Smooth muscle cell (in vitro differentiated cells): ENCODE measurements around the gene KCNIP4. TPM values are rescaled to one million over a fixed set of nuclear protein-coding genes. Genes with fewer than 3 reads are reported as not detected.

Experiments used
- DNase-seq: peaks from one replicate; lab custom pipeline; 2025; ENCODE audit not compliant: unreplicated experiment; lab: John Stamatoyannopoulos, UW
- H2AFZ ChIP-seq: fragments of 200-600 bp; sonication (generic); 2 replicates; pipeline ENCODE4 v1.6.0; 2016; ENCODE audit warnings: antibody characterized with exemption, low read depth, mild to moderate bottlenecking
- H3F3A ChIP-seq: fragments of 200-600 bp; sonication (generic); 2 replicates; pipeline ENCODE4 v1.6.0; 2017; ENCODE audit warnings: antibody characterized with exemption, low read depth
- H3K27ac ChIP-seq: fragments of 200-600 bp; sonication (generic); 2 replicates; pipeline ENCODE4 v1.5.1; 2016; ENCODE audit warnings: low read depth, mild to moderate bottlenecking
- H3K27me3 ChIP-seq: fragments of 200-600 bp; sonication (generic); 2 replicates; pipeline ENCODE4 v1.6.1; 2016; ENCODE audit warnings: low read depth, mild to moderate bottlenecking
- H3K36me3 ChIP-seq: fragments of 200-600 bp; sonication (generic); 2 replicates; pipeline ENCODE4 v1.5.1; 2016; ENCODE audit warnings: low read depth
- H3K4me1 ChIP-seq: fragments of 200-600 bp; sonication (generic); 2 replicates; pipeline ENCODE4 v1.5.1; 2016; ENCODE audit warnings: low read depth
- H3K4me2 ChIP-seq: fragments of 200-600 bp; sonication (generic); 2 replicates; pipeline ENCODE4 v1.6.0; 2016; ENCODE audit warnings: mild to moderate bottlenecking
- H3K4me3 ChIP-seq: fragments of 200-600 bp; sonication (generic); 2 replicates; pipeline ENCODE4 v1.5.1; 2016; ENCODE audit warnings: mild to moderate bottlenecking
- H3K79me2 ChIP-seq: fragments of 200-600 bp; sonication (generic); 2 replicates; pipeline ENCODE4 v1.6.0; 2016; ENCODE audit warnings: low read depth, mild to moderate bottlenecking
- H3K9ac ChIP-seq: fragments of 200-600 bp; sonication (generic); 2 replicates; pipeline ENCODE4 v1.6.0; 2016; ENCODE audit warnings: low read depth
- H3K9me3 ChIP-seq: fragments of 200-600 bp; sonication (generic); replicated peaks from 2 replicates; pipeline ENCODE4 v1.5.1; 2016; ENCODE audit warnings: low read depth
- H4K20me1 ChIP-seq: fragments of 200-600 bp; sonication (generic); 2 replicates; pipeline ENCODE4 v1.6.0; 2016; ENCODE audit warnings: low read depth
- CTCF ChIP-seq: fragments of 200-600 bp; sonication (generic); IDR thresholded peaks from 2 replicates; pipeline ENCODE4 v1.5.1; 2017; ENCODE audit warnings: borderline replicate concordance, mild to moderate bottlenecking, antibody characterized with exemption; ENCODE audit not compliant: insufficient read depth, poor library complexity, severe bottlenecking
- whole genome bisulfite sequencing: methylation state at CpG from one replicate; pipeline ENCODE4 v1.1.7; 2016; ENCODE audit warnings: low lambda C conversion rate; 5-methylcytosine and 5-hydroxymethylcytosine counted together
- polyA plus RNA-seq: library from polyadenylated mRNA; unstranded; fragments of >200 nt; fragmentation: Nextera tagmentation; extraction: Ambion mirVana; gene quantifications from 2 replicates; pipeline ENCODE4 v1.2.1, GENCODE V29; 2016
- total RNA-seq: library from RNA; depleted of rRNA; stranded (reverse); fragments of >200 nt; gene quantifications from 2 replicates; pipeline ENCODE4 v1.2.3, GENCODE V29; 2014

KCNIP4 gene
- total and polyA plus RNA-seq, 2 experiments from 2014 or later: 0.07 TPM; not detected in 1

- WGBS: 75% methylated on average over 2 of the region's 2 CpGs
- no peaks in the 10 kb centered on the region for H3F3A ChIP-seq
- no peak overlapping the region for H3K27ac ChIP-seq
- H2AFZ ChIP-seq: no peak overlapping the region
- no peaks in the 10 kb centered on the region for H3K36me3 ChIP-seq
- H3K79me2 ChIP-seq: no peaks in the 10 kb centered on the region
- H4K20me1 ChIP-seq: no peaks in the 10 kb centered on the region
- no peak overlapping the region for H3K4me2 ChIP-seq
- DNase-seq: no peak
- H3K4me1 ChIP-seq: peaks cover 5% of the 10 kb centered on the region
- H3K27me3 ChIP-seq: no peaks in the 10 kb centered on the region
- no peak overlapping the region for H3K4me3 ChIP-seq
- no peak for TF ChIP-seq CTCF
- no peaks in the 10 kb centered on the region for H3K9me3 ChIP-seq
- no peak overlapping the region for H3K9ac ChIP-seq
Measured at GRCh38 chr4:20847124-20847747, 1101.3 kb downstream of the KCNIP4 start.

DNA sequence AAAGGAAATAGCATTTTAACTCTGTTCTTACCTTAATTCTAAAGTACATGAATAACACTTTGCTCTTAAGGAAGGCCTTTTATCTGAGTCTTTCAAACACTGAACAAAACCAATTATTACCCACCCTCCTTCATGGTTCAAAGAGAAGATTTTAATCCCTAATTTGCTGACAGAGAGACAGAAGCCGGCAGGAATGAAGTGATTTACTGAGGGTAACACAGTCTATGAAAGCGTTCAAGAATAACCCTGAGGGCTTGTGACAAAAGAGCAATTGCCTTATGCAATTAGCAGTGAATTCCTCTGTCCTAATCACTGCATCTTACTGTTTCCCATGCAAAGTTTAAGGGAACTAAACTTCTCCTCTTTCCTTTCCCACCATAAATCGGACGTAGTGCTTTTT, 1104.3 kb downstream of the KCNIP4 start:
- Histone ChIP-seq H4K20me1 (no peaks in the 10 kb centered on the region), H3K4me1 (peaks cover 5% of the 10 kb centered on the region), H3K36me3 (no peaks in the 10 kb centered on the region), H3K4me3 (no peak overlapping the region), H3F3A (peaks cover 3% of the 10 kb centered on the region), H3K9me3 (no peaks in the 10 kb centered on the region), H3K4me2 (no peak overlapping the region), H3K9ac (no peak overlapping the region), H3K79me2 (no peaks in the 10 kb centered on the region), H3K27ac (no peak overlapping the region), H3K27me3 (no peaks in the 10 kb centered on the region), H2AFZ (no peak overlapping the region)
- DNase-seq: no peak
- no peak for TF ChIP-seq CTCF
- 48% methylated on average over 4 of the region's 4 CpGs for WGBS

DNA sequence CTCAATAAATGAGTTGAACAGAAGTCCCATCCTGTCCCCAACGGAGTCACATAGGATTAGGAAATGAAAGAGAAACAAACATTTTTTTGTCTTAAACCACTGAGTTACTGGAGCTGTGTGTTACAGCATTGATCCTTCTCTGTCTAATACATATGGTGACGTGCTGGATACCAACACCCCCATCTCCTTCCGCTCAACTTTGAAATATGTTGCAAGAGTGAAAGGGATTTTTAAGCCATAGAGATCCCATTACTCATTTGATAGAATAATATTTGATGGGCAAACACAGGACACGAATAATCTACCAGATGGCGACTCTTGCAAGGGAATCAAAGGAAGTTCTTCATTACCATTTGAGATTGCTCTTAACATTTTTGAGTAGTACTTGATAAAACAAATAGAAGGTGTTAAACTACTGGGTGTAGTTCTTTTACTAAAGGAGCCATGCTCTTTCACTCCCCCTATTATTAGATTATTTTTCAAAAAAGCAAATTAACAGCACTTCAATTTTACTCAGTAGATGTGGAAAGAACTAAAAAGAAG, 1107.9 kb downstream of the KCNIP4 start:
- 96% methylated on average over 5 of the region's 5 CpGs for WGBS
- peaks cover 5% of the 10 kb centered on the region for H3K4me1 ChIP-seq
- H3K27ac ChIP-seq: no peak overlapping the region
- no peaks in the 10 kb centered on the region for H3K9me3 ChIP-seq
- no peaks in the 10 kb centered on the region for H3K36me3 ChIP-seq
- H3K27me3 ChIP-seq: no peaks in the 10 kb centered on the region
- H3K4me3 ChIP-seq: no peak overlapping the region
- H3K4me2 ChIP-seq: no peak overlapping the region
- TF ChIP-seq CTCF: no peak
- H3K79me2 ChIP-seq: no peaks in the 10 kb centered on the region
- H3F3A ChIP-seq: peaks cover 3% of the 10 kb centered on the region
- no peaks in the 10 kb centered on the region for H4K20me1 ChIP-seq
- DNase-seq: no peak
- H2AFZ ChIP-seq: no peak overlapping the region
- no peak overlapping the region for H3K9ac ChIP-seq

DNA sequence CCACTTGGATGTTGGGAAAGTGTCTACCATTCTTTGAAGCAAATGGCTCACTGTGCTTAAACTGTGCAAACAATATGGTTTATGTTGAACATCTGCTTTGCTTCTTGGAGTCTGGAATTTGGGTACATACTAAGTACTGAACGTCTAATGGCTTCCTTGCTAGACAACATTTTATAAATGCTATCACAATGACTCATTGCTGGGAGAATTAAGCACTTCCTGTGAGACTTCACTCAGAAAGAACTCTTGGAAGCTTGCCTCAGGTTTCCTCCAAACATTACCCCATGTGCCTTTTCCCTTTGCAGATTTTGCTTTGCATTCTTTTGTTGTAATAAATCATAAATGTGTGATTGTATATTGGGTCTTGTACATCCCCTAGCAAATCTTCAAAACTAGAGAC, 1108.6 kb downstream of the KCNIP4 start:
- H3K27me3 ChIP-seq: no peaks in the 10 kb centered on the region
- no peak overlapping the region for H3K27ac ChIP-seq
- 0% methylated on average over 1 of the region's 1 CpG for WGBS
- TF ChIP-seq CTCF: no peak
- H3F3A ChIP-seq: peaks cover 3% of the 10 kb centered on the region
- H3K4me2 ChIP-seq: no peak overlapping the region
- no peaks in the 10 kb centered on the region for H3K9me3 ChIP-seq
- peaks cover 5% of the 10 kb centered on the region for H3K4me1 ChIP-seq
- H3K9ac ChIP-seq: no peak overlapping the region
- no peak overlapping the region for H3K4me3 ChIP-seq
- H2AFZ ChIP-seq: no peak overlapping the region
- H3K79me2 ChIP-seq: no peaks in the 10 kb centered on the region
- no peaks in the 10 kb centered on the region for H3K36me3 ChIP-seq
- DNase-seq: no peak
- no peaks in the 10 kb centered on the region for H4K20me1 ChIP-seq
